Activated CD8-positive, alpha-beta T cell treated with anti-CD3 and anti-CD28 coated beads, Interleukin-2, amount 10 ng/mL, durations not matched to agents 7 days and 5 days (primary cell): ENCODE data around the gene SLC39A3. TPM values are rescaled to one million over a fixed set of nuclear protein-coding genes. Genes with fewer than 3 reads are reported as not detected.

Source experiments
- ATAC-seq: fragments of 150-1000 bp; cut with Tn5 transposase; one replicate; pipeline ENCODE4 v1.10.0; 2021; ENCODE audit warnings: moderate library complexity
- CTCF ChIA-PET: fragments of 350-600 bp; sonication (Branson Sonifier 250); formaldehyde crosslinking; loops from one replicate; lab custom pipeline; 2021; ENCODE audit warnings: antibody characterized with exemption; lab: Charles Lee
- POLR2A ChIA-PET: fragments of 350-600 bp; sonication (Branson Sonifier 250); formaldehyde crosslinking; loops from one replicate; lab custom pipeline; 2021; ENCODE audit warnings: antibody characterized with exemption; lab: Charles Lee
- DNase-seq: peaks from one replicate; pipeline ENCODE4 v3.0.0-alpha.2; 2020
- H3K27ac Mint-ChIP-seq: one replicate; pipeline ENCODE4 v1.8.0; 2021; ENCODE audit warnings: mild to moderate bottlenecking, mixed read lengths
- H3K27me3 Mint-ChIP-seq: one replicate; pipeline ENCODE4 v1.8.0; 2021; ENCODE audit warnings: low read depth, mixed read lengths
- H3K36me3 Mint-ChIP-seq: one replicate; pipeline ENCODE4 v1.8.0; 2021; ENCODE audit warnings: low read depth, mixed read lengths
- H3K4me1 Mint-ChIP-seq: one replicate; pipeline ENCODE4 v1.8.0; 2021; ENCODE audit warnings: low read depth, mixed read lengths
- H3K4me3 Mint-ChIP-seq: one replicate; pipeline ENCODE4 v1.8.0; 2021; ENCODE audit warnings: mild to moderate bottlenecking, mixed read lengths
- H3K9me3 Mint-ChIP-seq: one replicate; pipeline ENCODE4 v1.8.0; 2022; ENCODE audit warnings: mixed read lengths; ENCODE audit not compliant: insufficient read depth
- total RNA-seq, 2 experiments: library from RNA; stranded (reverse); gene quantifications; one replicate each; pipeline ENCODE4 v1.2.3, GENCODE V29; 2021

SLC39A3 gene
- 10 to 100 TPM; 28.1 to 38.2 TPM for total RNA-seq

- Mint-ChIP-seq H3K4me3 (peak within 1 kb of the TSS; percentile 90), H3K27me3 (peaks cover 6% of the 10 kb centered on the region), H3K4me1 (peaks cover 17% of the 10 kb centered on the region), H3K27ac (peak within 1 kb of the TSS; percentile 78), H3K36me3 (peaks cover 28% of the 10 kb centered on the region), H3K9me3 (no peaks in the 10 kb centered on the region)
- ChIA-PET POLR2A (interaction anchor here (1.5 kb wide), 1 partner anchor 10 kb away, joined by 3 read pairs; no protein-coding TSS in a partner anchor), CTCF (interaction anchor here (1.2 to 2.6 kb wide), 3 partner anchors 10 to 211 kb away, joined by 5 to 10 read pairs (median 5); no protein-coding TSS in a partner anchor)
- ATAC-seq, result peak; percentile 100
- peak; percentile 99 for DNase-seq
Measured at GRCh38 chr19:2739602-2740313, at the start of gene SLC39A3. TSS of gene SLC39A3 (minus strand) at chr19:2740017. CDS start at chr19:2737257, 2,760 bp downstream.

- H3K9me3 Mint-ChIP-seq, result no peaks in the 10 kb centered on the region
- no peaks in the 10 kb centered on the region for H3K27me3 Mint-ChIP-seq
- CTCF ChIA-PET, result interaction anchor here (1.0 kb wide), 1 partner anchor 32 kb away, joined by 3 read pairs; no protein-coding TSS in a partner anchor
- H3K4me1 Mint-ChIP-seq, result peaks cover 44% of the 10 kb centered on the region
- DNase-seq (no peak), ATAC-seq (no peak)
- no peak overlapping the region for H3K27ac Mint-ChIP-seq
- H3K4me3 Mint-ChIP-seq, result no peak overlapping the region
- peaks cover 26% of the 10 kb centered on the region for H3K36me3 Mint-ChIP-seq
- POLR2A ChIA-PET, result no interaction called here
Measured at GRCh38 chr19:2788237-2788636, 48.4 kb upstream of the SLC39A3 start.

GRCh38 chr19:2787115-2787514, 47.3 kb upstream of the SLC39A3 start:
- H3K27me3 Mint-ChIP-seq, result no peaks in the 10 kb centered on the region
- H3K36me3 Mint-ChIP-seq, result peaks cover 20% of the 10 kb centered on the region
- no peaks in the 10 kb centered on the region for H3K9me3 Mint-ChIP-seq
- no peak for DNase-seq
- ATAC-seq, result no peak
- peak overlapping the region; percentile 90 for H3K4me3 Mint-ChIP-seq
- ChIA-PET CTCF (no interaction called here), POLR2A (no interaction called here)
- peaks cover 49% of the 10 kb centered on the region for H3K4me1 Mint-ChIP-seq
- H3K27ac Mint-ChIP-seq, result no peak overlapping the region

GRCh38 chr19:2785244-2785997, 45.6 kb upstream of the SLC39A3 start, which contains the start of gene THOP1:
TSS of gene THOP1 (plus strand) at chr19:2785503. CDS start at chr19:2785663, 160 bp downstream.
- ATAC-seq, result peak; percentile 91
- Mint-ChIP-seq H3K27me3 (no peaks in the 10 kb centered on the region), H3K4me1 (peaks cover 61% of the 10 kb centered on the region), H3K4me3 (peak within 1 kb of the TSS; percentile 90), H3K36me3 (peaks cover 19% of the 10 kb centered on the region), H3K27ac (peak within 1 kb of the TSS; percentile 81), H3K9me3 (no peaks in the 10 kb centered on the region)
- DNase-seq, result peak; percentile 99
- CTCF ChIA-PET, result interaction anchor here (0.9 kb wide), 1 partner anchor 250 kb away, joined by 3 read pairs; no protein-coding TSS in a partner anchor
- POLR2A ChIA-PET, result interaction anchor here (0.6 kb wide), 1 partner anchor 1256 kb away, joined by 3 read pairs; no protein-coding TSS in a partner anchor

GRCh38 chr19:2783781-2784145, 43.9 kb upstream of the SLC39A3 start:
- ChIA-PET POLR2A (interaction anchor here (0.6 to 0.7 kb wide), 4 partner anchors 118 to 871 kb away, joined by 3 to 6 read pairs (median 4); no protein-coding TSS in a partner anchor), CTCF (interaction anchor here (0.9 to 1.1 kb wide), 2 partner anchors 15 to 135 kb away, joined by 3 read pairs; no protein-coding TSS in a partner anchor)
- H3K27ac Mint-ChIP-seq, result peak overlapping the region; percentile 97
- ATAC-seq, result no peak
- peaks cover 13% of the 10 kb centered on the region for H3K36me3 Mint-ChIP-seq
- DNase-seq, result no peak
- peak overlapping the region; percentile 88 for H3K4me3 Mint-ChIP-seq
- no peaks in the 10 kb centered on the region for H3K27me3 Mint-ChIP-seq
- no peaks in the 10 kb centered on the region for H3K9me3 Mint-ChIP-seq
- peaks cover 61% of the 10 kb centered on the region for H3K4me1 Mint-ChIP-seq

- Mint-ChIP-seq H3K36me3 (peaks cover 16% of the 10 kb centered on the region), H3K4me1 (peaks cover 59% of the 10 kb centered on the region)
- POLR2A ChIA-PET, result interaction anchor here (0.7 kb wide), 2 partner anchors 119 to 495 kb away, joined by 3 read pairs; no protein-coding TSS in a partner anchor
Measured at GRCh38 chr19:2782936-2783780, 43.3 kb upstream of the SLC39A3 start, which contains the start of gene SGTA. TSS of gene SGTA (minus strand) at chr19:2783273. CDS start at chr19:2769068, 14,205 bp downstream.

GRCh38 chr19:2782329-2782935, 42.6 kb upstream of the SLC39A3 start:
- H3K27me3 Mint-ChIP-seq, result no peaks in the 10 kb centered on the region
- DNase-seq, result peak; percentile 30

More at GRCh38 chr19:2782936-2783780, 43.3 kb upstream of the SLC39A3 start, which contains the start of gene SGTA:
- Mint-ChIP-seq H3K27me3 (no peaks in the 10 kb centered on the region), H3K9me3 (no peaks in the 10 kb centered on the region), H3K27ac (peak within 1 kb of the TSS; percentile 97), H3K4me3 (peak within 1 kb of the TSS; percentile 88)
- CTCF ChIA-PET, result interaction anchor here (0.9 to 1.1 kb wide), 2 partner anchors 14 to 135 kb away, joined by 3 read pairs; no protein-coding TSS in a partner anchor
- ATAC-seq (peak; percentile 65), DNase-seq (peak; percentile 99)

GRCh38 chr19:2780284-2780683, 40.5 kb upstream of the SLC39A3 start:
- no peak overlapping the region for H3K27ac Mint-ChIP-seq
- H3K4me3 Mint-ChIP-seq, result no peak overlapping the region
- CTCF ChIA-PET, result no interaction called here
- no peak for ATAC-seq
- H3K27me3 Mint-ChIP-seq, result no peaks in the 10 kb centered on the region
- H3K4me1 Mint-ChIP-seq, result peaks cover 56% of the 10 kb centered on the region
- peaks cover 16% of the 10 kb centered on the region for H3K36me3 Mint-ChIP-seq
- DNase-seq, result no peak
- POLR2A ChIA-PET, result no interaction called here
- H3K9me3 Mint-ChIP-seq, result no peaks in the 10 kb centered on the region

More at GRCh38 chr19:2782329-2782935, 42.6 kb upstream of the SLC39A3 start:
- H3K4me1 Mint-ChIP-seq, result peaks cover 56% of the 10 kb centered on the region
- H3K4me3 Mint-ChIP-seq, result peak overlapping the region; percentile 88
- peak overlapping the region; percentile 97 for H3K27ac Mint-ChIP-seq
- peaks cover 12% of the 10 kb centered on the region for H3K36me3 Mint-ChIP-seq
- POLR2A ChIA-PET, result no interaction called here
- CTCF ChIA-PET, result interaction anchor here (1.0 to 2.1 kb wide), 5 partner anchors 11 to 134 kb away, joined by 3 to 6 read pairs (median 4); no protein-coding TSS in a partner anchor
- H3K9me3 Mint-ChIP-seq, result no peaks in the 10 kb centered on the region
- ATAC-seq, result no peak

- DNase-seq (no peak), ATAC-seq (no peak)
- Mint-ChIP-seq H3K27ac (no peak overlapping the region), H3K9me3 (no peaks in the 10 kb centered on the region), H3K4me1 (peaks cover 57% of the 10 kb centered on the region), H3K27me3 (no peaks in the 10 kb centered on the region), H3K36me3 (peaks cover 20% of the 10 kb centered on the region), H3K4me3 (no peak overlapping the region)
- CTCF ChIA-PET, result no interaction called here
- POLR2A ChIA-PET, result no interaction called here
Measured at GRCh38 chr19:2779121-2779740, 39.4 kb upstream of the SLC39A3 start.
